Bronchial epithelial cell (primary cell): Measurements from ENCODE around the gene DTX1. TPM values are rescaled to one million over a fixed set of nuclear protein-coding genes. Genes with fewer than 3 reads are reported as not detected.

Experiments used
- DNase-seq: peaks from one replicate; pipeline ENCODE4 v3.0.0-alpha.2; 2010; ENCODE audit warnings: low read depth
- FAIRE-seq: peaks from 2 replicates; lab custom pipeline; 2011; peaks lifted over from hg19 to GRCh38; lab: Jason Lieb, UNC
- H3K27me3 ChIP-seq: 2 replicates; pipeline ENCODE4 v1.5.1; 2011; ENCODE audit warnings: low read length; ENCODE audit not compliant: control insufficient read depth, insufficient read depth
- H3K36me3 ChIP-seq: 2 replicates; pipeline ENCODE4 v1.5.1; 2011; ENCODE audit warnings: low read length; ENCODE audit not compliant: control insufficient read depth, insufficient read depth
- H3K4me3 ChIP-seq: 2 replicates; pipeline ENCODE4 v1.5.1; 2011; ENCODE audit warnings: mild to moderate bottlenecking, low read depth, low read length, control low read depth
- CTCF ChIP-seq: IDR thresholded peaks from 2 replicates; pipeline ENCODE4 v1.5.1; 2011; ENCODE audit warnings: mild to moderate bottlenecking, moderate library complexity, low read length, control low read depth, inconsistent platforms; ENCODE audit not compliant: insufficient read depth, severe bottlenecking
- total RNA-seq: library from RNA; depleted of rRNA; stranded (reverse); fragments of >200 nt; gene quantifications from 2 replicates; pipeline ENCODE4 v1.2.1, GENCODE V29; 2014

The DTX1 gene
- total RNA-seq, 1 donor from 2014 or later = not detected

- FAIRE-seq (no peak), DNase-seq (no peak)
- H3K4me3 ChIP-seq = no peak overlapping the region
- H3K27me3 ChIP-seq = peaks cover 6% of the 10 kb centered on the region
- H3K36me3 ChIP-seq = no peaks in the 10 kb centered on the region
- TF ChIP-seq CTCF = no peak
These were observed 38.9 kb downstream of the DTX1 start for GRCh38 chr12:113095405-113095804.

GRCh38 chr12:113096675-113097461 lies 40.3 kb downstream of the DTX1 start:
- peaks cover 3% of the 10 kb centered on the region for H3K27me3 ChIP-seq
- no peak for FAIRE-seq
- H3K4me3 ChIP-seq = no peak overlapping the region
- DNase-seq = no peak
- no peaks in the 10 kb centered on the region for H3K36me3 ChIP-seq
- TF ChIP-seq CTCF = no peak

GRCh38 chr12:113097716-113098440 lies 41.3 kb downstream of the DTX1 start:
- no peak overlapping the region for H3K4me3 ChIP-seq
- TF ChIP-seq CTCF = no peak
- H3K36me3 ChIP-seq = no peaks in the 10 kb centered on the region
- no peak for FAIRE-seq
- no peaks in the 10 kb centered on the region for H3K27me3 ChIP-seq
- DNase-seq = no peak

GRCh38 chr12:113098441-113099028 lies 42.0 kb downstream of the DTX1 start:
- TF ChIP-seq CTCF = peak; percentile 98
- Histone ChIP-seq H3K36me3 (no peaks in the 10 kb centered on the region), H3K27me3 (no peaks in the 10 kb centered on the region), H3K4me3 (no peak overlapping the region)
- DNase-seq (peak; percentile 95), FAIRE-seq (peak; percentile 97)

GRCh38 chr12:113099364-113099763 lies 42.8 kb downstream of the DTX1 start:
- no peak for TF ChIP-seq CTCF
- no peaks in the 10 kb centered on the region for H3K36me3 ChIP-seq
- DNase-seq = no peak
- no peaks in the 10 kb centered on the region for H3K27me3 ChIP-seq
- no peak overlapping the region for H3K4me3 ChIP-seq
- FAIRE-seq = no peak
